Measurements from ENCODE around the gene TOR1AIP2. TPM values are rescaled to one million over a fixed set of nuclear protein-coding genes. Genes with fewer than 3 reads are reported as not detected.

Gene TOR1AIP2
- total RNA-seq, 1 experiment from 2014 or later = 142 TPM

DNA sequence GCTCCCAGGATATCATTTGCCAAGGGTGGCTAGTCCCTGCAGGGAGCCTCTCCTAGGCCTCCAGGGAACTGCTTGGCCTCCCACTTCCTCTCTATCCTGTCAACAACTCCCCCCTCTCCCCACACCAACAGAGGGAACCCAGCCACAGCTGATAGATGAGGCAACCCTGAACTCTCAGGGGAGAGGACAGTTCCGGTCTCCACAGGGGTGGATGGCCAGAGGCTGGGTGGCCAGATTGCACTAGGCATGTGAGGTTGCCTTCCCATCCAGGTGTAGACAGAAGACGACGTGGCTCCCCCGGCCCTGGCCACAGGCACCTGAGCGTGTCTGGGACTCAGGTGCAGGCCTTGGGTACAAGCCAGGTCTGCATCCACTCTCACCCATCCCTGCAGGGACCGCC lies 53.3 kb downstream of the TOR1AIP2 start:
- Histone ChIP-seq H2AFZ (no peak overlapping the region), H3K9me3 (ENCODE audit: insufficient read depth, low read depth) (no peaks in the 10 kb centered on the region), H3F3A (ENCODE audit: insufficient read depth, low read depth) (no peaks in the 10 kb centered on the region), H4K20me1 (ENCODE audit: insufficient read depth) (no peaks in the 10 kb centered on the region), H3K4me3 (no peak overlapping the region), H3K27me3 (ENCODE audit: insufficient read depth, low read depth) (peaks cover 7% of the 10 kb centered on the region; the same call in 1 of the 2 replicates), H3K27ac (no peak overlapping the region), H3K9me2 (ENCODE audit: insufficient read depth) (no peaks in the 10 kb centered on the region), H3K4me2 (no peak overlapping the region), H3K79me2 (ENCODE audit: low read depth) (no peaks in the 10 kb centered on the region), H3K4me1 (replicated peaks; ENCODE audit: insufficient read depth) (no peaks in the 10 kb centered on the region), H3K36me3 (ENCODE audit: low read depth) (no peaks in the 10 kb centered on the region)
- ChIA-PET POLR2A (ENCODE audit: unreplicated experiment) (no interaction called here), CTCF (interaction anchor here (1.2 kb wide), 1 partner anchor 9 kb away, joined by 4 read pairs; no protein-coding TSS in a partner anchor)
- no peak for TF ChIP-seq EZH2 (IDR thresholded peaks at IDR 0.05; ENCODE audit: low read depth)
- TF ChIP-seq, protein P1, sequence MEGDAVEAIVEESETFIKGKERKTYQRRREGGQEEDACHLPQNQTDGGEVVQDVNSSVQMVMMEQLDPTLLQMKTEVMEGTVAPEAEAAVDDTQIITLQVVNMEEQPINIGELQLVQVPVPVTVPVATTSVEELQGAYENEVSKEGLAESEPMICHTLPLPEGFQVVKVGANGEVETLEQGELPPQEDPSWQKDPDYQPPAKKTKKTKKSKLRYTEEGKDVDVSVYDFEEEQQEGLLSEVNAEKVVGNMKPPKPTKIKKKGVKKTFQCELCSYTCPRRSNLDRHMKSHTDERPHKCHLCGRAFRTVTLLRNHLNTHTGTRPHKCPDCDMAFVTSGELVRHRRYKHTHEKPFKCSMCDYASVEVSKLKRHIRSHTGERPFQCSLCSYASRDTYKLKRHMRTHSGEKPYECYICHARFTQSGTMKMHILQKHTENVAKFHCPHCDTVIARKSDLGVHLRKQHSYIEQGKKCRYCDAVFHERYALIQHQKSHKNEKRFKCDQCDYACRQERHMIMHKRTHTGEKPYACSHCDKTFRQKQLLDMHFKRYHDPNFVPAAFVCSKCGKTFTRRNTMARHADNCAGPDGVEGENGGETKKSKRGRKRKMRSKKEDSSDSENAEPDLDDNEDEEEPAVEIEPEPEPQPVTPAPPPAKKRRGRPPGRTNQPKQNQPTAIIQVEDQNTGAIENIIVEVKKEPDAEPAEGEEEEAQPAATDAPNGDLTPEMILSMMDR (conservative IDR thresholded peaks at IDR 0.05) = no peak
- no TSS peak for BruUV-seq (replicated peaks)
- DNase-seq = no peak
- intact Hi-C loops (cut with micrococcal nuclease; ENCODE audit: unreplicated experiment) = no loop called here

GRCh38 chr1:179823693-179824092 lies 53.9 kb downstream of the TOR1AIP2 start:
- no TSS peak for BruUV-seq (replicated peaks)
- Histone ChIP-seq H3K27me3 (ENCODE audit: insufficient read depth, low read depth) (peaks cover 8% of the 10 kb centered on the region; the same call in 1 of the 2 replicates), H3K9me2 (ENCODE audit: insufficient read depth) (no peaks in the 10 kb centered on the region), H3F3A (ENCODE audit: insufficient read depth, low read depth) (no peaks in the 10 kb centered on the region), H3K79me2 (ENCODE audit: low read depth) (no peaks in the 10 kb centered on the region), H3K36me3 (ENCODE audit: low read depth) (no peaks in the 10 kb centered on the region), H3K4me3 (no peak overlapping the region), H3K4me2 (no peak overlapping the region), H4K20me1 (ENCODE audit: insufficient read depth) (no peaks in the 10 kb centered on the region), H2AFZ (no peak overlapping the region), H3K9me3 (ENCODE audit: insufficient read depth, low read depth) (no peaks in the 10 kb centered on the region), H3K27ac (no peak overlapping the region), H3K4me1 (replicated peaks; ENCODE audit: insufficient read depth) (no peaks in the 10 kb centered on the region)
- ChIA-PET POLR2A (ENCODE audit: unreplicated experiment) (no interaction called here), CTCF (interaction anchor here (1.2 kb wide), 1 partner anchor 9 kb away, joined by 4 read pairs; no protein-coding TSS in a partner anchor)
- TF ChIP-seq EZH2 (IDR thresholded peaks at IDR 0.05; ENCODE audit: low read depth) = no peak
- TF ChIP-seq, protein P1 (conservative IDR thresholded peaks at IDR 0.05) = no peak
- DNase-seq = no peak
- intact Hi-C loops (cut with micrococcal nuclease; ENCODE audit: unreplicated experiment) = no loop called here

DNA sequence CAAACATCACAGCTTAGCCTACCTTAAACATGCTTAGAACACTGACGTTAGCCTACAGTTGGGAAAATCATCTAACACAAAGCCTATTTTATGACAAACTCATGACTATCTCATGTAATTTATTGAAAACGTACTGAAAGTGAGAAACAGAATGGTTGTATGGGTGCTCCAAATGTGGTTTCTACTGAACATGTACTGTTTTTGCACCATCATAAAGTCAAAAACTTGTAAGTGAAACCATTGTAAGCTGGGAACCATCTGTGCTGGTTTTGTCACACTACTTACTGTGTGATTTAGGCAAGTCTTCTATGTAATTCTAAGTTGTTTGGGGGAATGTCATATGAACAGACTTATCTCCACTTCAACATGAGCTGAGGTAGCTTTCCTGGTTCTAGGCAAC lies 55.5 kb downstream of the TOR1AIP2 start:
- DNase-seq = no peak
- Histone ChIP-seq H3K36me3 (ENCODE audit: low read depth) (no peaks in the 10 kb centered on the region), H3F3A (ENCODE audit: insufficient read depth, low read depth) (no peaks in the 10 kb centered on the region), H3K79me2 (ENCODE audit: low read depth) (no peaks in the 10 kb centered on the region), H3K27ac (no peak overlapping the region), H3K9me2 (ENCODE audit: insufficient read depth) (no peaks in the 10 kb centered on the region), H2AFZ (no peak overlapping the region), H3K27me3 (ENCODE audit: insufficient read depth, low read depth) (peaks cover 11% of the 10 kb centered on the region; the same call in 1 of the 2 replicates), H3K4me2 (no peak overlapping the region), H4K20me1 (ENCODE audit: insufficient read depth) (no peaks in the 10 kb centered on the region), H3K4me1 (replicated peaks; ENCODE audit: insufficient read depth) (no peaks in the 10 kb centered on the region), H3K4me3 (no peak overlapping the region), H3K9me3 (ENCODE audit: insufficient read depth, low read depth) (no peaks in the 10 kb centered on the region)
- ChIA-PET CTCF (no interaction called here), POLR2A (ENCODE audit: unreplicated experiment) (interaction anchor here (0.7 kb wide), 1 partner anchor 102 kb away, joined by 6 read pairs; no protein-coding TSS in a partner anchor)
- intact Hi-C loops (cut with micrococcal nuclease; ENCODE audit: unreplicated experiment) = no loop called here
- no TSS peak for BruUV-seq (replicated peaks)
- TF ChIP-seq EZH2 (IDR thresholded peaks at IDR 0.05; ENCODE audit: low read depth) = no peak
- TF ChIP-seq, protein P1 (conservative IDR thresholded peaks at IDR 0.05) = no peak

All from PC-9 (cell line).